Activated CD8-positive, alpha-beta memory T cell treated with anti-CD3 and anti-CD28 coated beads, Interleukin-2, amount 50 U/mL, for 1 hour (primary cell): Measurements from ENCODE around the gene ZBED1.
"Not testable (repeated sequence)": the region's sequence is repeated elsewhere in the genome, so short reads cannot be mapped to it uniquely, and the experiment has no call there.

Experiments
- DNase-seq: peaks from one replicate; pipeline ENCODE4 v3.0.0-alpha.2; 2020; ENCODE audit errors: extremely low read depth

The ZBED1 gene

DNA sequence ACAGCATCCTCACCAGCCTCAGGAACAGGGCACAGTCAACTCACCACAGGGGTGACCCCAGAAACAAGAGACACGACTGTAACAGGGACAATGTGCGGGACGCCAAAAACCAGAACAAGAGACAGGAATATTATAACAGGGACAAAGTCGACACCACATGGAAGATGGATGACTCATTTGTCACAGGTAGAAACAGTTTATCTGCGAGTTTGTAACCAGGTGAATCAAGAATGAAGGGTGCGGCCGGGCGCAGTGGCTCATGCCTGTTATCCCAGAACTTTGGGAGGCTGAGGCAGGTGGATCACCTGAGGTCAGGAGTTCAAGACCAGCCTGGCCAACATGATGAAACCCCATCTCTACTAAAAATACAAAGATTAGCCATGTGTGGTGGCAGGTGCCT is 44.7 kb downstream of the ZBED1 start:
- not testable (repeated sequence) for DNase-seq

DNA sequence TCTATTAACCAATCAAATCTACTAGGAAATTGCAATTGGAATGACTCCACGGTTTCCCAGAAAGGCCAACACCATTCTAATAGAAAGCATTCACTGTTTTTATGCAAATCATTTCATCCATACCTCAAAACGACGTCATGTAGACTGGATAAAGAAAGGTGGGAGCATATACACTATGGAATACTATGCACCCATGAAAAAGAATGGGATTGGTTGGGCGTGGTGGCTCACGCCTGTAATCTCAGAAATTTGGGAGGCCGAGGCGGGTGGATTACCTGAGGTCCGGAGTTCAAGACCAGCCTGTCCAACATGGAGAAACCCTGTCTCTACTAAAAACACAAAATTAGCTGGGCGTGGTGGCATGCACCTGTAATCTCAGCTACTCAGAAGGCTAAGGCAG is 46.2 kb downstream of the ZBED1 start:
- DNase-seq = not testable (repeated sequence)

DNA sequence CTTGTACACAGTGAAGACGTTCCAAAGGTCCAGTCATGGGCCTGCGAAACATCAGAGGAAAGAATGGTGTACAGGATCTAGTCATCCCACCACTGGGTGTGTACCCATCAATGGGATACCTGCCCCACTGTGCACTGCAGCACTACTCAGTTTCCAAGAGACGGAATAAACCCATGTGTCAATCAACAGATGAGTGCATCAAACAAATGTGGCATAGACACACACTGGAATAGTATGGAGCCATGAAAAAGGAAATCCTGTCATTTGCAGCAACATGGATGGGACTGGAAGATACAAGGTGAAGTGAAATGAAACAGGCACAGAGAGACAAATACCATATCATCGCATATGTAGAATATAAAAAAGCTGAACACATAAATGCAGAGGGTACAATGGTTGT is 48.0 kb downstream of the ZBED1 start:
- DNase-seq = no peak

DNA sequence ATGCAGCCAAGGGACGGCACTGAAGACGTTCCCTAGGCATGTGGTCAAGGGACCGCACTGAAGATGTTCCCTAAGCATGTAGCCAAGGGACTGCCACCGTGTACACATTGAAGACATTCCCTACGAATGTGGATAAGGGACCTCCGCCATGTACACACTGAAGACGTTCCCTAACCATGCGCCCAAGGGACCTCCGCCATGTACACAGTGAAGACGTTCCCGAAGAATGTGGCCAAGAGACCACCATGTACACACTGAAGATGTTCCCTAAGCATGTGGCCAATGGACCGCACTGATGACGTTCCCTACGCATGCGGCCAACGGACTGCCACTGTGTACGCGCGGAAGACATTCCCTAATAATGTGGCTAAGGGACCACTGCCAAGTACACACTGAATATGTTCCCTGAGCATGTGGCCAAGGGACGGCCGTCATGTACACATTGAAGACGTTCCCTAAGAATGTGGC is 48.4 kb downstream of the ZBED1 start:
- DNase-seq = no peak

DNA sequence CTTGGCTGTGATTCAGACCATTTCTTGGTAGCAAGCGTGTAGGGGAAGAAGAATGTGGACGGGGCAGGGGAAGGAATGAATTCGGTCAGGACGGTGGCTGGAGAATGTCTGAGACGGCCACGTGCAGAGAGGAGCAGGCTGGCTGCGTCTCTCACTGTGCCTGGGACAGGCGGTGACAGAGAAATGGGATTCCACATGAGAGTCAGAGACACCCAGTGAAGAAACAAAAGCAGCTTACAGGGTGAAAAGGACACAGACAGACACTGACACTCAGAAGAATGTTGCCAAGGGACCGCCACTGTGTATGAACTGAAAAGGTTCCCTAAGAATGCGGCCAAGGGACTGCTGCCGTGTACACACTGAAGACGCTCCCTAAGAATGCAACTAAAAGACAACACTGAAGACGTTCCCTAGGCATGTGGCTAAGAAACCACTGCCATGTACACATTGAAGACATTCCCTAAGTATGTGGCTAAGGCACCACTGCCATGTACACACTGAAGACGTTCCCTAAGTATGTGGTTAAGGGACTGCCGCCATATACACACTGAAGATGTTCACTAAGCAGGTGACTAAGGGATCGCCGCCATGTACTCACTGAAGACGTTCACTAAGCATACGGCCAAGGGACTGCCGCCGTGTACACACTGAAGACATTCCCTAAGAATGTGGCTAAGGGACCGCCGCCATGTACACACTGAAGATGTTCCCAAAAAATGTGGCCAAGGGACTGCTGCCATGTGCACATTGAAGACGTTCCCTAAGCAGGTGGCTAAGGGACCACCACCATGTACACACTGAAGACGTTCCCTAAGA is 49.1 kb downstream of the ZBED1 start:
- no peak for DNase-seq

DNA sequence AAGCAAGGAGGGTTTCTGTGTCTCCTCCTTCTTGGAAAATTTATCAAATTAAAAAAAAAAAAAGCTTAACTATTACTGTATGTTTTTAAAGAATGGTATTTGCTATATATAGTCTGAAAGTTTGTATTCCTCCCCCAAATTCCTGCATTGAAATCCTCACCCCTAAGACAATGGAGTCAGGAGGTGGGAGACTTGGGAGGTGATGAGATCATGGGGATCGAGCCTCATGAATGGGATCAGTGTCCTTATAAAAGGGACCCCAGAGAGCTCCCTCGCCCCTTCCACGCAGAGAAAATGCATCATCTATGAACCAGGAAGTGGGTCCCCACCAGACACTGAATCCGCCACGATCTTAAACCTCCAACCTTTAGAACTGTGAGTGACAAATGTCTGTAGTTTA is 50.1 kb downstream of the ZBED1 start:
- DNase-seq = no peak

DNA sequence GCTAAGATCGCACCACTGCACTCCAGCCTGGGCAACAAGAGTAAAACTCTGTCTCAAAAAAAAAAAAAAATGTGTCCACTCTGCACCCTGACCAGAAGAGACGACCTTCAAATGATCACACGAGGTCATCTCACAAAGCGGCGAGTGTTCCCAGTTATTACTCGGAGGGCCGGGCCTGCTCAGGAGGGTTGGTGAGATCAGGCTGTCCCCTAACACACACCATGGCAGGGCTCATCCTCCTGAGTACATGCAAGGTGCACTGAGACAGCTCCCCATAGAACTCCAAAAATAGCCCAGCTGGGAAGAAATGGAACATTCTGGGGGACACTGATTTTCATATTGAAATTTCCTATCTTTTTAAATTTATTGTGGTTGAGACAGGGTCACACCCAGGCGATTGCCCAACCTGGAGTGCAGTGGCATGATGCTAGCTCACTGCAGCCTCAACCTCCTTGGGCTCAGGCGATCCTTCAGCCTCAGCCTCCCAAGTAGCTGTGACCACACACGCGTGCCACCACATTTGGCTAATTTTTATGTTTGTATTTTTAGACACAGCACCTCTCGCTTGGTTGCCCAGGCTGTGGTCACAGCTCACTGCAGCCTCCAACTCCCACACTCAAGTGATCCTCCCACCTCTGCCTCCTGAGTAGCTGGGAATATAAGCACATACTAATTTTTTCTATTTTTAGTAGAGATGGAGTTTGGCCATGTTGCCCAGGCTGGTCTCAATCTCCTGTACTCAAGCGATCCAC is 51.5 kb downstream of the ZBED1 start:
- DNase-seq = no peak

DNA sequence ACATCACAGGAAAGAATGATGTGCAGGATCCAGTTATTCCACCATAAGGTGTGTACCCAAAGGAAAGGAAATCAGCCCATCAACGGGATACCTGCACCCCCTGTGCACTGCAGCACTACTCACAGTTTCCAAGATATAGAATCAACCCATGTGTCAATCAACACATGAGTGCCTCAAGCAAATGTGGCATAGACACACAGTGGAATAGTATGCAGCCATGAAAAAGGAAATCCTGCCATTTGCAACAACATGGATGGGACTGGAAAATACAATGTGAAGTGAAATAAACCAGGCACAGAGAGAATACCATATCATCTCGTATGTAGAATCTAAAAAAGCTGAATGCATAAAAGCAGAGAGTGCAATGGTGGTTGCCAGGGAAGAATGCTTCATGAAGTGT is 53.3 kb downstream of the ZBED1 start:
- no peak for DNase-seq

DNA sequence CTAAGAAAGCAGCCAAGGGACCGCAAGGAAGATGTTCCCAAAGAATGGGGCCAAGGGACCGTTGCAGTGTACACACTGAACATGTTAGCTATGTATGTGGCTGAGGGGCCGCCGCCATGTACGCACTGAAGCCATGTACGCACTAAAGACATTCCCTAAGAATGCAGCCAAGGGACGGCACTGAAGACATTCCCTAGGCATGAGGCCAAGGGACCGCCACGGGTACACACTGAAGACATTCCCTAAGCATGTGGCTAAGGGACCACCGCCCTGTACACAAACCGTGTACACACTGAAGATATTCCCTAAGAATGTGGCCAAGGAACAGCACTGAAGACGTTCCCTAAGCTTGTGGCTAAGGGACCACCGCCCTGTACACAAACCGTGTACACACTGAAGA is 54.0 kb downstream of the ZBED1 start:
- DNase-seq = no peak

DNA sequence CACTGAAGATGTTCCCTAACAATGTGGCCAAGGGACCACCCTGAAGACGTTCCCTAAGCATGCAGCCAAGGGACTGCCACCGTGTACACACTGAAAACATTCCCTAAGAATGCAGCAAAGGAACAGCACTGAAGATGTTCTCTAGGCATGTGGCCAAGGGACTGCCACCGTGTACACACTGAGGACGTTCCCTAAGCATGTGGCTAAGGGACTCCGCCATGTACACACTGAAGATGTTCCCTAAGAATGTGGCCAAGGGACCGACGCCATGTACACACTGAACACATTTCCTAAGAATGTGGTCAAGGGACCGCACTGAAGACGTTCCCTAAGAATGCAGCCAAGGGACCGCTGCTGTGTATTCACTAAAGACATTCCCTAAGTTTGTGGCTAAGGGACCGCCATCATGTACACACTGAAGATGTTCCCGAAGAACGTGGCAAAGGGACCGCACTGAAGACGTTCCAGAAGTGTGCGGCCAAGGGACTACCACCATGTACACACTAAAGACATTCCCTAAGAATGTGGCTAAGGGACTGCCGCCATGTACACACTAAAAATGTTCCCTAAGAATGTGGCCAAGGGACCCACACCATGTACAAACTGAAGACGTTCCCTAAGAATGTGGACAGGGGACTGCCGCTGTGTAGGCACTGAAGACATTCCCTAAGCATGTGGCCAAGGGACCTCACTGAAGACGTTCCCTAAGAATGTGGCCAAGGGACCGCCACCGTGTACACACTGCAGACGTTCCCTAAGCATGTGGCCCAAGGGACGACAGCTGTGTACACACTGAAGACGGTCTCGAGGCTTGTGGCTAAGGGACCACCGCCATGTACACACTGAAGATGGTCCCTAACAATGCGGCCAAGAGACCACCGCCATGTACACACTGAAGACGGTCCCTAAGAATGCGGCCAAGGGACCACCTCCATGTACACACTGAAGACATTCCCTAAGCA is 54.8 kb downstream of the ZBED1 start:
- no peak for DNase-seq

DNA sequence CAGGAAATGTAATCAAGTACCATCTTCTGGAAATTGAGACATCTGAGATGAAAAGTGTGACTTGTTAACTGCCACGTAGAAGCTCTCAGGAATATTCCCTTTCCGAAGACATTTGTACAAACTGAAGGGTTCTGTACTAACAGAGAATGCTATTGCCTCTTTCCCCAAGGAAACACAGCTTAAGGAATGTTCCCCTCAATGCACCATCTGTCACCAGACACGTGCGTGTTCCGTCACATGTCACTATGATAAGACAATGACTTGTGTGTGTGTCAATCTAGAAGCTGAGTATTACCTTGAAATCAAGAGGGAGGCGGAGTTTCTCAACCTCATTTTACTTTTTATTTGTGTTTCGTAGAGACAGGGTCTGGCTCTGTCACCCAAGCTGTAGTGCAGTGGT is 58.1 kb downstream of the ZBED1 start:
- no peak for DNase-seq

DNA sequence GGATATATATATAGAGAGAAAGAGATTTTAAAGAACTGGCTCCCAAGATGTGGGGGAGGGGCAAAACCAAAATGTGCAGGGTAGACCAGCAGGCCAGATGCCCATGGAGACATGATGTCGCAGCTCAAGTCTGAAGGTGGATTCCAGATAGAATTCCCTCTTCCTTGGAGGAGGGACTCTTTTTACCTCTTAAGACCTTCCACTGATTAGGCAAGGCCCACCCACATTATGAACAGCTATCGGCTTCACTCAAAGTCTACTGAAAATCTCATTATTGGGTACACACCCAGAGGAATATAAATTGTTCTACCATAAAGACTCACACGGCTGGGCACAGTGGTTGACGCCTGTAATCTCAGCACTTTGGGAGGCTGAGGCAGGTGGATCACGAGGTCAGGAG is 59.3 kb downstream of the ZBED1 start:
- DNase-seq = no peak

DNA sequence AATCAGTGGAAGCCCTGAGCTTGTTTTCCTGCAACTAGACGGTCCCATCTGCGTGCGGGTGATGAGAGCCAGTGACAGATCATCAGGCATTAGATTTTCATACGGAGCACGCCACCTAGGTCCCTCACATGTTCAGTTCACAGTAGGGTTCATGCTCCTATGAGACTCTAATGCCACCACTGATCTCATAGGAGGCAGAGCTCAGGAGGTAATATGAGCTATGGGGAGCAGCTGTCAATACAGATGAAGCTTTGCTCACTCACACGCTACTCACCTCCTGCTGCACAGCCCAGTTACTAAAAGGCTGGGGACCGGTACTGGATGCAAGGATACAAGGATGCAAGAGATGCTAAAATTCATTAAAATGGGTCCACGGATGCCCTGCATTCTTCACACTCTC is 61.2 kb downstream of the ZBED1 start:
- no peak for DNase-seq
